ENCODE data around the gene ELK3. TPM values are rescaled to one million over a fixed set of nuclear protein-coding genes. Genes with fewer than 3 reads are reported as not detected.

The ELK3 gene
- total and polyA plus RNA-seq, 9 of the 15 experiments (the other 6 are each of a cell fraction or from before 2014, with no cell fraction given): 1.5 to 5.5 (median 2.9) TPM

GRCh38 chr12:96236221-96236822 is 42.1 kb downstream of the ELK3 start:
- no TSS peak for BruUV-seq (replicated peaks)
- DNase-seq (ENCODE audit: extremely low read depth in 1 of 4, low spot score in 3 of 4): no peak
- H3K27ac ChIP-seq (ENCODE audit: extremely low read depth, low read depth, low read length): no peak overlapping the region
- ChIA-PET CTCF (ENCODE audit: low intra/inter-chr PET ratio) (no interaction called here), POLR2A (no interaction called here)
- no peak for ATAC-seq
- no peaks in the 10 kb centered on the region for H3K36me3 ChIP-seq (ENCODE audit: control insufficient read depth, insufficient read depth, low read length)
- FAIRE-seq: no peak
- H3K4me1 ChIP-seq (replicated peaks in 1 of 2; ENCODE audit: control insufficient read depth in 2 of 2, insufficient read depth in 2 of 2, low read length in 2 of 2): peaks cover 4 to 5% of the 10 kb centered on the region in 2 experiments; a peak in 2 of 5 replicates
- WGBS (ENCODE audit: insufficient coverage, low coverage, missing lambda C conversion rate): 62% methylated on average over 15 of the region's 18 CpGs
- in situ Hi-C loops (cut with MboI) (no loop called here), intact Hi-C loops (cut with micrococcal nuclease) (no loop called here)
- H3K27me3 ChIP-seq (ENCODE audit: control insufficient read depth in 2 of 2, insufficient read depth in 2 of 2, low read length in 2 of 2): no peaks in the 10 kb centered on the region; a peak in 1 of 5 replicates
- H3K9ac ChIP-seq (ENCODE audit: insufficient read depth in 1 of 2, low read depth in 2 of 2, low read length in 2 of 2): peak overlapping the region in 1 of 2 experiments; percentile 61; a peak in 1 of 4 replicates
- no peaks in the 10 kb centered on the region for H3K9me3 ChIP-seq (replicated peaks; ENCODE audit: control insufficient read depth, insufficient read depth, low read depth, low read length)
- H3K9me1 ChIP-seq (ENCODE audit: control insufficient read depth, insufficient read depth, low read length): no peaks in the 10 kb centered on the region
- TF ChIP-seq ZNF12 (CRISPR knock-in tag; IDR thresholded peaks at IDR 0.05) (peak; percentile 77; the same call in 1 of the 2 replicates), FOXA1 (IDR thresholded peaks at IDR 0.05; ENCODE audit: borderline replicate concordance) (no peak)
- no peaks in the 10 kb centered on the region for H4K20me1 ChIP-seq (replicated peaks; ENCODE audit: control insufficient read depth, insufficient read depth, low read length)
- no peak overlapping the region for H2AFZ ChIP-seq (ENCODE audit: low read depth, low read length)
- no peak overlapping the region for H3K4me3 ChIP-seq
- no peaks in the 10 kb centered on the region for H3K79me2 ChIP-seq (ENCODE audit: control insufficient read depth, insufficient read depth, low read length)
- no peak overlapping the region for H3K4me2 ChIP-seq (ENCODE audit: insufficient read depth, low read length)

DNA sequence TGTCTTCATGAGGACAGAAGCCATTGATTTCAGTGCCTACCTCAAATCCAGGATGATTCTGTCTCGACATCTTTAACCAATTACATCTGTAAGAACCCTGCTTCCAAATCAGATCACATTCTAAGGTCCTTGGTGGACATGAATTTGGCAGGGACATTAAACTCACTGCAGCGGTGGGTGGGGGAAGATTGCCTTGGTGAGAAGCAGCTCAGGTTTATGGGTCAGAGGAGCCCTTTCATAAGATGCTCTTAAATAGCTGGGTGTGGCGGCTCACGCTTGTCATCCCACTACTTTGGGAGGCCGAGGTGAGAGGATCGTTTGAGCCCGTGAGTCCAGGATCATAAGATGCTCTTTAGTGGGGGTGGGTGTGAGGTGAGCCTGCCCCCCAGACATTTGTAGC is 42.9 kb downstream of the ELK3 start:
- Histone ChIP-seq H3K36me3 (ENCODE audit: control insufficient read depth, insufficient read depth, low read length) (no peaks in the 10 kb centered on the region), H3K9me3 (replicated peaks; ENCODE audit: control insufficient read depth, insufficient read depth, low read depth, low read length) (no peaks in the 10 kb centered on the region), H3K27me3 (ENCODE audit: control insufficient read depth in 2 of 2, insufficient read depth in 2 of 2, low read length in 2 of 2) (no peaks in the 10 kb centered on the region; a peak in 1 of 5 replicates), H3K4me1 (replicated peaks in 1 of 2; ENCODE audit: control insufficient read depth in 2 of 2, insufficient read depth in 2 of 2, low read length in 2 of 2) (peaks cover 4 to 6% of the 10 kb centered on the region in 2 experiments; a peak in 3 of 5 replicates), H3K27ac (ENCODE audit: extremely low read depth, low read depth, low read length) (no peak overlapping the region), H3K4me2 (ENCODE audit: insufficient read depth, low read length) (no peak overlapping the region), H3K79me2 (ENCODE audit: control insufficient read depth, insufficient read depth, low read length) (no peaks in the 10 kb centered on the region), H3K9me1 (ENCODE audit: control insufficient read depth, insufficient read depth, low read length) (no peaks in the 10 kb centered on the region), H3K9ac (ENCODE audit: insufficient read depth in 1 of 2, low read depth in 2 of 2, low read length in 2 of 2) (no peak overlapping the region), H3K4me3 (no peak overlapping the region), H2AFZ (ENCODE audit: low read depth, low read length) (no peak overlapping the region), H4K20me1 (replicated peaks; ENCODE audit: control insufficient read depth, insufficient read depth, low read length) (no peaks in the 10 kb centered on the region)
- ChIA-PET CTCF (ENCODE audit: low intra/inter-chr PET ratio) (no interaction called here), POLR2A (no interaction called here)
- DNase-seq (ENCODE audit: extremely low read depth in 1 of 4, low spot score in 3 of 4) (no peak), FAIRE-seq (no peak), ATAC-seq (no peak)
- BruUV-seq (replicated peaks): no TSS peak
- TF ChIP-seq, protein P1, sequence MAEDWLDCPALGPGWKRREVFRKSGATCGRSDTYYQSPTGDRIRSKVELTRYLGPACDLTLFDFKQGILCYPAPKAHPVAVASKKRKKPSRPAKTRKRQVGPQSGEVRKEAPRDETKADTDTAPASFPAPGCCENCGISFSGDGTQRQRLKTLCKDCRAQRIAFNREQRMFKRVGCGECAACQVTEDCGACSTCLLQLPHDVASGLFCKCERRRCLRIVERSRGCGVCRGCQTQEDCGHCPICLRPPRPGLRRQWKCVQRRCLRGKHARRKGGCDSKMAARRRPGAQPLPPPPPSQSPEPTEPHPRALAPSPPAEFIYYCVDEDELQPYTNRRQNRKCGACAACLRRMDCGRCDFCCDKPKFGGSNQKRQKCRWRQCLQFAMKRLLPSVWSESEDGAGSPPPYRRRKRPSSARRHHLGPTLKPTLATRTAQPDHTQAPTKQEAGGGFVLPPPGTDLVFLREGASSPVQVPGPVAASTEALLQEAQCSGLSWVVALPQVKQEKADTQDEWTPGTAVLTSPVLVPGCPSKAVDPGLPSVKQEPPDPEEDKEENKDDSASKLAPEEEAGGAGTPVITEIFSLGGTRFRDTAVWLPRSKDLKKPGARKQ (CRISPR knock-in tag; IDR thresholded peaks at IDR 0.05): no peak
- TF ChIP-seq YBX1 (IDR thresholded peaks at IDR 0.05) (no peak), NR3C1 (CRISPR knock-in tag; IDR thresholded peaks at IDR 0.05) (no peak), MIER1 (IDR thresholded peaks at IDR 0.05; ENCODE audit: low read depth) (no peak), ZNF586 (CRISPR knock-in tag; conservative IDR thresholded peaks at IDR 0.05) (no peak), CHD1 (IDR thresholded peaks at IDR 0.05; ENCODE audit: low read length) (no peak), POLR2B (IDR thresholded peaks at IDR 0.05; ENCODE audit: low read depth, partially characterized antibody) (no peak), MAFK (IDR thresholded peaks at IDR 0.05; ENCODE audit: low read length) (no peak), SFPQ (IDR thresholded peaks at IDR 0.05; ENCODE audit: low read depth, low read length) (no peak), HNRNPUL1 (IDR thresholded peaks at IDR 0.05; ENCODE audit: low read length) (no peak), HDGF (IDR thresholded peaks at IDR 0.05) (no peak), ZNF551 (CRISPR knock-in tag; IDR thresholded peaks at IDR 0.05) (no peak), ZNF282 (CRISPR knock-in tag; IDR thresholded peaks at IDR 0.05) (no peak)
- 56% methylated on average over 7 of the region's 7 CpGs for WGBS (ENCODE audit: insufficient coverage, low coverage, missing lambda C conversion rate)
- intact Hi-C loops (cut with micrococcal nuclease): no loop called here
- in situ Hi-C loops (cut with MboI): no loop called here
